ELF-1 (cell line): Measurements from ENCODE around the gene CASP5.
"Not testable (repeated sequence)": the region's sequence is repeated elsewhere in the genome, so short reads cannot be mapped to it uniquely, and the experiment has no call there.

Experiments
- DNase-seq: peaks from one replicate; pipeline ENCODE4 v3.0.0-alpha.2; 2016; ENCODE audit warnings: low read depth, low spot score

Gene CASP5

GRCh38 chr11:105023003-105023402 is at the start of gene CASP5:
CASP5 (minus strand) TSS chr11:105023168; CDS start chr11:105023136, 32 bp downstream.
- DNase-seq = no peak

GRCh38 chr11:105072080-105072479 is 49.1 kb upstream of the CASP5 start:
- DNase-seq = not testable (repeated sequence)

- no peak for DNase-seq
Observed at GRCh38 chr11:105071089-105071732, 48.2 kb upstream of the CASP5 start.

GRCh38 chr11:105070306-105070705 is 47.3 kb upstream of the CASP5 start:
- no peak for DNase-seq

GRCh38 chr11:105069749-105070148 is 46.8 kb upstream of the CASP5 start:
- DNase-seq = not testable (repeated sequence)

GRCh38 chr11:105063245-105063941 is 40.4 kb upstream of the CASP5 start:
- not testable (repeated sequence) for DNase-seq

- DNase-seq = no peak
Observed at GRCh38 chr11:105057432-105057831, 34.5 kb upstream of the CASP5 start.

- no peak for DNase-seq
Observed at GRCh38 chr11:105056446-105056845, 33.5 kb upstream of the CASP5 start.

GRCh38 chr11:105054723-105055493 is 31.9 kb upstream of the CASP5 start:
- DNase-seq = no peak

GRCh38 chr11:105052487-105052886 is 29.5 kb upstream of the CASP5 start:
- DNase-seq = no peak

GRCh38 chr11:105051559-105051958 is 28.6 kb upstream of the CASP5 start:
- DNase-seq = no peak

- no peak for DNase-seq
Observed at GRCh38 chr11:105049481-105049880, 26.5 kb upstream of the CASP5 start.

- peak; percentile 37 for DNase-seq
Observed at GRCh38 chr11:105046898-105047579, 24.1 kb upstream of the CASP5 start.

GRCh38 chr11:105045676-105046296 is 22.8 kb upstream of the CASP5 start:
- DNase-seq = no peak

- not testable (repeated sequence) for DNase-seq
Observed at GRCh38 chr11:105044557-105045524, 21.9 kb upstream of the CASP5 start, which contains the start of gene CARD16. CARD16 (minus strand) TSS chr11:105045335; CDS start chr11:105045297, 38 bp downstream.

- DNase-seq = no peak
Observed at GRCh38 chr11:105042178-105042577, 19.2 kb upstream of the CASP5 start.

- DNase-seq = no peak
Observed at GRCh38 chr11:105040703-105041102, 17.7 kb upstream of the CASP5 start.

- no peak for DNase-seq
Observed at GRCh38 chr11:105034813-105035620, 12.0 kb upstream of the CASP5 start, which contains the start of gene CASP1. CASP1 (minus strand) TSS chr11:105035144; CDS start chr11:105035113, 31 bp downstream.

GRCh38 chr11:105034388-105034787 is 11.4 kb upstream of the CASP5 start:
- DNase-seq = not testable (repeated sequence)
